Thyroid gland (tissue), 4 donors: ENCODE measurements around the gene TMEM200A.

Experiments used
- CTCF ChIP-seq, 6 experiments: fragments of 200-600 bp in 3 of 6; fragments of 450-650 bp in 3 of 6; sonication (generic) in 3 of 6; IDR thresholded peaks; one replicate each; pipeline ENCODE4 v1.5.1; 2016 to 2019; ENCODE audit warnings: antibody characterized with exemption in 6 of 6, mild to moderate bottlenecking in 2 of 6, inconsistent platforms in 1 of 6, moderate library complexity in 1 of 6
- POLR2A ChIP-seq, 2 donors: fragments of 450-650 bp; IDR thresholded peaks; one replicate each; pipeline ENCODE4 v1.6.1; 2017; ENCODE audit warnings: antibody characterized with exemption in 2 of 2, mild to moderate bottlenecking in 2 of 2, moderate library complexity in 1 of 2

- TF ChIP-seq POLR2A (IDR thresholded peaks at IDR 0.05) (no peak), CTCF (IDR thresholded peaks at IDR 0.05) (no peak)
Measured at GRCh38 chr6:130421585-130421984, 55.8 kb downstream of the TMEM200A start.
